IPS-NIHi11 (cell line): ENCODE results near the gene SRRM2.

Experiments
- DNase-seq: peaks from one replicate; pipeline ENCODE4 v3.0.0; 2012; ENCODE audit warnings: mixed read lengths, low spot score

SRRM2 gene

GRCh38 chr16:2798723-2799204 lies 46.3 kb downstream of the SRRM2 start:
- DNase-seq = no peak

GRCh38 chr16:2799205-2799858 lies 46.9 kb downstream of the SRRM2 start:
- DNase-seq = no peak

- no peak for DNase-seq
Observed at GRCh38 chr16:2799859-2800226, 47.4 kb downstream of the SRRM2 start.

GRCh38 chr16:2803545-2804195 lies 51.2 kb downstream of the SRRM2 start:
- no peak for DNase-seq

GRCh38 chr16:2804728-2805127 lies 52.3 kb downstream of the SRRM2 start:
- DNase-seq = no peak

GRCh38 chr16:2806286-2806685 lies 53.8 kb downstream of the SRRM2 start:
- DNase-seq = no peak

- no peak for DNase-seq
Observed at GRCh38 chr16:2808181-2808580, 55.7 kb downstream of the SRRM2 start.

- DNase-seq = no peak
Observed at GRCh38 chr16:2809149-2809760, 56.8 kb downstream of the SRRM2 start.

GRCh38 chr16:2810651-2811050 lies 58.2 kb downstream of the SRRM2 start:
- DNase-seq = no peak

- no peak for DNase-seq
Observed at GRCh38 chr16:2811703-2812471, 59.4 kb downstream of the SRRM2 start.

- no peak for DNase-seq
Observed at GRCh38 chr16:2813771-2814221, 61.4 kb downstream of the SRRM2 start.

- no peak for DNase-seq
Observed at GRCh38 chr16:2814551-2815298, 62.3 kb downstream of the SRRM2 start.

- DNase-seq = no peak
Observed at GRCh38 chr16:2815299-2815771, 62.9 kb downstream of the SRRM2 start.

- peak; percentile 78 for DNase-seq
Observed at GRCh38 chr16:2816751-2817339, 64.4 kb downstream of the SRRM2 start, which contains the start of gene PRSS21. Gene PRSS21 (plus strand): TSS chr16:2817237. CDS start chr16:2817269, 32 bp downstream.

- no peak for DNase-seq
Observed at GRCh38 chr16:2817340-2818271, 65.2 kb downstream of the SRRM2 start.

GRCh38 chr16:2818272-2818876 lies 65.9 kb downstream of the SRRM2 start:
- no peak for DNase-seq

- no peak for DNase-seq
Observed at GRCh38 chr16:2819179-2819938, 66.9 kb downstream of the SRRM2 start.

- DNase-seq = no peak
Observed at GRCh38 chr16:2819939-2820835, 67.7 kb downstream of the SRRM2 start.
